HG03103 (cell line): ENCODE measurements around the gene MAPK8.

Experiments used
- ATAC-seq: cut with Tn5 transposase; IDR thresholded peaks from one replicate; pipeline ENCODE4 v1.9.1; 2021; ENCODE audit warnings: low read depth; ENCODE audit not compliant: unreplicated experiment

MAPK8 gene

DNA sequence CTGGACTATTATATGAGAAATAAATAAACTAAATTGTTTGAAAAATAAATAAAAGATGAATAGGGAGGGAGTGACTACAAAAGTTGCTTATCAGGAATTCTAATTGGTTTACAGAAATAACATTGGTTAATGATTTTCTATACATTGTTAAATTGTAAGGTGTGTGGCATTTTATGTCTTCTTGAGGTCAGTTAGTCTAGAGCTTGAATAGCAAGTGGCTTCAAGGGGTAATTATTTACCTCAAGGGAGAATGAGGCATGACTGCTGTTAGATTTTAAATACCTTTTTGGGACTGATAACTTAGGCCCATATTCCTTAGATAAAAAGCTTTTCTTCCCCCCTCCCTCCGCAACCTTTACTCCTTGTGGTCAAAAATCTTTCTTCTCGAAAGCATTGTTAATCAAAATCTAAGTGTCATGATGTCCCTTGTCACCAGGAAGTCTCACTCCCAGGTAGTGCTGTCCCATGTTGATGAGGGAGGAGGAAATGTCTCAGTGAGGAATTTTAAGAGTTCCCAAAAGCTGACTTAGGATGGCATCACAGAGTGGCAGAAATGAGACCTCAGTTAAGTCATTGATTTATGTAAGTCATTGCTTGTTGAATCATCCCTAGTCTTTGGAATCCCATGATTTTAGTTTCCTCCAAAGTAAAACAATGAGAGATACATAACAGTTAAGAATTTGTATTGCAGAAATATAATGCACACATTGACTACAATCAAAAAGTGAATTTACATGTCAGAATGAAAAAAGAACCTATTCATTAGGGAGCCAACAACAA lies 71.5 kb downstream of the MAPK8 start:
- ATAC-seq: no peak

GRCh38 chr10:48378675-48379074 lies 72.2 kb downstream of the MAPK8 start:
- ATAC-seq: no peak

GRCh38 chr10:48381971-48382370 lies 75.5 kb downstream of the MAPK8 start:
- ATAC-seq: no peak

- ATAC-seq: no peak
Measured at GRCh38 chr10:48382982-48383381, 76.5 kb downstream of the MAPK8 start.

- ATAC-seq: no peak
Measured at GRCh38 chr10:48383393-48383792, 76.9 kb downstream of the MAPK8 start.

DNA sequence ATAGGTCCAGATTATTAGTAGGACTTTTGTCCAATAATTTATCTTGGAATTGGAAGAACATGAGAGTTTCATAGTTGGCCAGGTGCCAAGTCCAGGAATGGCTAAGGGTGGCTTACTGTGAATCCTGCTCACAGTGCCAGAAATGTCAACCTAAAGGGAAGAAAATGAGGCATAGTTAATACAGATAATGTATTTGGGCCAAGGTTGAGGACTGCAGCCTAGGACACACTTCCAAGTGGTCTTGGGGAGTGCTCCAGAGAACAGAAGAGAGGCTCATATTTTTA lies 78.2 kb downstream of the MAPK8 start:
- ATAC-seq: no peak

GRCh38 chr10:48389272-48389671 lies 82.8 kb downstream of the MAPK8 start:
- ATAC-seq: no peak

GRCh38 chr10:48389846-48390557 lies 83.5 kb downstream of the MAPK8 start:
- no peak for ATAC-seq

- ATAC-seq: no peak
Measured at GRCh38 chr10:48390558-48390871, 84.0 kb downstream of the MAPK8 start.

DNA sequence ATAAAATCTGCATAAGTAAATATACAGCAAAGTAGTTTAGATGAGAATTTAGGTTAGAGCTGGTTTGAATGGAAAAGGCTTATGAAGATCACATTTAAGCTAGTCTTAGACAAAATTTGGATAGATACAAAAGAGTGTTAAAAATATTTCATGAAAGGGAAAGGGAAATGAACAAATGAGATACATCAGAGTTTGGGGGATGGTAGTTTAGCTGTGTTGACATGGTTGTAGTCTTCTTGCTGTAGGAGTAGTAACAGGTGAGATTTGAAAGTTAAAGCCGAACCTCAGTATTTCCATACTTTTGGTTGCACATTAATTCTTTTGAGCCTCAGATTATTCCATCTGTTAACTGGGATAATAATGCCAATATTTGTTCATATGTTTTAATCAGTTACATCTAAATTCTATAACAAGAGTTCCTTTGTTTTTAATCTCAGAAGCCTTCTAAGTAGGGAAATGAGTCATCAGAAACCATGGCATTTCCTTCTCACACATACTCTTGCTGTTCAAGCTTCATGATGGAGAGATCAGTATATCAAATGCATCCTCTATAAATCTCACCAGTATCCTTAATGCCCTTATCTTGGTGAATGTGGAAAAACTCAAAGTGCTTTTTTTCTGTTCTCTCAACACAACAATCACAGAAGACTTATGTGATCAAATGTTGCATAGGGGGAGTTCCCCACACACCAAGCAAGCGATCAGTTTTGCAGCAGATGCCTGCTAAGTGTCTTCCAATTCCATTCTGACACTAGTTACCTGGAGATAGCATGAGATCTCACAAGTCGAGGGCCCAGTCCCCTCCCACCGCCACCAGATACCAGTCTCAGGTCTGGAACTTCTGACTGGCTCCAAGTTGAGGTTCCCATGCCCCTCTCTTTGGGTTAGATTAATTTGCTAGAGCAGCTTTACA lies 84.7 kb downstream of the MAPK8 start:
- ATAC-seq: peak; percentile 83

DNA sequence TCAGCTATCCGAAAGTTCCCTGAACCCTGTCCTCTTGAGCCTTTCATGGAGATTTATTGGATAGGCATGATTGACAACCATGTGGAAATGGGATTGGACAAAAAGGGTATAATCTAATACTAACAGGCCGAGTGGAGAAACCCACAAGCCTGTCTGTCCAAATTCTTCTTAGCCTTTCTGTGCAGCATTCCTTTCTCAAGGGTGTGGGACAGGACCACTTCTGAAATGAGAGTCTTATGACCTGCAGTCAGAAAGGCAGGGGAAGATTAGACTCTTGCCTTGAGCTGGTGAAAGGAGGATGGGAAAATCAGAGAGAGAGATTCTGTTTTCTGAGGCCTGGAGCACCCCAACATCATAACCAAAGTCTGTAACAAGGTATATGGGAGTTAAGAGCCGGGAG lies 85.5 kb downstream of the MAPK8 start:
- no peak for ATAC-seq

GRCh38 chr10:48398261-48398660 lies 91.8 kb downstream of the MAPK8 start:
- ATAC-seq: no peak

GRCh38 chr10:48399056-48399541 lies 92.6 kb downstream of the MAPK8 start:
- no peak for ATAC-seq

- ATAC-seq: no peak
Measured at GRCh38 chr10:48399551-48399950, 93.1 kb downstream of the MAPK8 start.

GRCh38 chr10:48400129-48400849 lies 93.8 kb downstream of the MAPK8 start:
- ATAC-seq: no peak

DNA sequence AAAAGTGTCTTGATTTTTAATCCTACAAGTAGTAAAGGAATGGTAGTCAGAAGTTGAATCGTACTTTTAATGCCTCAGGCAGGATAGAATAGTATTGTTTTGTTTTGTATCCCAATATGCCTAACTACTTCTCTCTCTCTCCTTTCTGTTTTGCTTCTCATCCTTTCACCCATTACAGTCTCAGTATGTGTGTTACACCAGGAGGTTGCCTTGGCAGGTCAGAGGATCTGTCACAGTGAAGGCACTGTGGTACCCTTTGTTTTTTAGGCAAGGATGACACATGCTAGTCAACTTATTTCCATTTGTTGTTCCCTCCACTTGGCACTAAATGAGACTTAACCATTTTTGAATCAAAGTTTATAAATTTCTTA lies 94.4 kb downstream of the MAPK8 start:
- no peak for ATAC-seq

DNA sequence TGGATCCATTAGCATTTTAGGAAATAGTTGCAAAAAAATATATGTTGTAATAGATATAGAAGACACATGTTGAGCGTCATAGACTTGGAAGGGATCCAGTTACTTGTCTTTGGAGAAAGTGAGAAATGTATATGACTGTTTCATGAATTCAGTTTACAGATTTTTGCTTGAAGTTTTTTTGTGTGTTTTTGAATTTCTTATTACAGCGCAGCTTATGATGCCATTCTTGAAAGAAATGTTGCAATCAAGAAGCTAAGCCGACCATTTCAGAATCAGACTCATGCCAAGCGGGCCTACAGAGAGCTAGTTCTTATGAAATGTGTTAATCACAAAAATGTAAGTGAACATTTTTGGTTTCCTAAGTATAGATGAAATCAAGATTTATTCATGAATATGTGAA lies 98.2 kb downstream of the MAPK8 start:
- no peak for ATAC-seq

DNA sequence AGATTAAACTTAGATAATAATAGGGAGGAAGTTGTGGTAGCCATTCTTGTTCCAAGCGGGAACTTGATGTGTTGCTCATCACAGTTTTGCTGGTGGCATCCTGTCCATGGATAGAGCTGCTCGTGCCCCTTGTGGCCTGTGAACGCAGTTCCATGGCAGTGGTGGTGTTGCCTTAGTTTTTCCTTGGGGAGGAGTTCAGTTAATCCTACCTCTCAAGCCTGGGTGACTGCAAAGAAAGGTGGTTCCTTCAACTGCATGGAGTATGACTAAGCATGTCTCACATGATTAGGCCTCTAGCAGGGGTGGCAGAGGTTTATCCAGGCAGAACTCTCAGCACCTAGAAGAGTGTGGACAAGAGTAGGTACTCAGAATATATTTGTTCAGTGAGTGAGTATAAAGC lies 99.7 kb downstream of the MAPK8 start:
- no peak for ATAC-seq

GRCh38 chr10:48406658-48407057 lies 100.2 kb downstream of the MAPK8 start:
- ATAC-seq: no peak

DNA sequence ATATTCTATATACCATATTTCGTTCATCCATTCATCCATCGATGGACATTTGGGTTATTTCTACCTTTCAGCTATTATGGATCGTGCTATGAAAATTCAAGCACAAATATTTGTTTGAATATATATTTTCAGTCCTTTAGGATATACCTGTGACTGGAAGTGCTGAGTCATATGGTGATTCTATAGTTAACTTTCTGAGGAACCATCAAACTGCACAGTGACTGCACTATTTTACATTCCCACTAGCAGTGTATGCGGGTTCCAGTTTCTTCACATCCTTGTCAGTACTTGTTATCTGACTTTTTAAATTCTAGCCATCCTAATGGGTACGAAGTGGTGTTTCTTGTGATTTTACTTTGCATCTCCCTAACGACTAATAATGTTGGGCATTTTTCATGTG lies 104.0 kb downstream of the MAPK8 start:
- ATAC-seq: no peak

DNA sequence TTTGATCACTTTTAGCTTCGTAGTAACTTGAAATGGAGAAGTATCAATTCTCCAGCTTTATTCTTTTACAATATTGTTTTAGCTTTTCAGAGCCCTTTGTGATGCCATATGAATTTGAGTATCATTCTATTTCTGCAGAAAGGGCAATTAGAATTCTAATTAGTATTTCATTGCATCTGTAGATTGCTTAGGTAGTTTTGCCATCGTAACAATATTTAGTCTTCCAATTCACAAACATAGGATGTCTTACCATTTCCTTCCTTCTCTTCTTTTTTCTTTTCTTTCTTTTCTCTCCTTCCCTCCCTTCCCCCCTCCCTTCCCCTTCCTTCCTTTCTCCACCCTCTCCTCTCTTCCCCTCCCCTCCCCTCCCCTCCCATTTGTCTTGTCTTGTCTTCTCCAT lies 105.0 kb downstream of the MAPK8 start:
- no peak for ATAC-seq
